HG02885 (cell line): ENCODE measurements around the gene DIS3.
A peak's percentile ranks its signal among the peaks of the same experiment; 100 is the strongest.
"Not testable (repeated sequence)": the region's sequence is repeated elsewhere in the genome, so short reads cannot be mapped to it uniquely, and the experiment has no call there.

Experiments used
- ATAC-seq: cut with Tn5 transposase; IDR thresholded peaks from one replicate; pipeline ENCODE4 v1.9.1; 2021; ENCODE audit warnings: mild to moderate bottlenecking; ENCODE audit not compliant: unreplicated experiment, poor library complexity

Gene DIS3

GRCh38 chr13:72754111-72754510 is 27.6 kb downstream of the DIS3 start:
- ATAC-seq, result no peak

DNA sequence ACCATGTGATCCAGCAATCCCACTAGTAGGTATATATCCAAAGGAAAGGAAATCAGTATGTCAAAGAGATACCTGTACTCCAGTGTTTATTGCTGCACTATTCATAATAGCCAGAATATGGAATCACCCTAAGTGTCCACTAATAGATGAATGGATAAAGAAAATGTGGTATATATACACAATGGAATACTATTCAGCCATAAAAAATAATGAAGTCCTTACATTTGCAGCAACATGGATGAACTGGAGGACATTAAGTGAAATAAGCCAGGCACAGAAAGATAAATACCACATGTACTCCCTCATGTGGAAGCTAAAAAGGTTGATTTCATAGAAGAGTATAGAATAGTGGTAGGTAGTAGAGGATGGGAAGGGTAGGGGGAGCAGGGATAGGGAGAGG is 30.5 kb downstream of the DIS3 start:
- ATAC-seq, result no peak

DNA sequence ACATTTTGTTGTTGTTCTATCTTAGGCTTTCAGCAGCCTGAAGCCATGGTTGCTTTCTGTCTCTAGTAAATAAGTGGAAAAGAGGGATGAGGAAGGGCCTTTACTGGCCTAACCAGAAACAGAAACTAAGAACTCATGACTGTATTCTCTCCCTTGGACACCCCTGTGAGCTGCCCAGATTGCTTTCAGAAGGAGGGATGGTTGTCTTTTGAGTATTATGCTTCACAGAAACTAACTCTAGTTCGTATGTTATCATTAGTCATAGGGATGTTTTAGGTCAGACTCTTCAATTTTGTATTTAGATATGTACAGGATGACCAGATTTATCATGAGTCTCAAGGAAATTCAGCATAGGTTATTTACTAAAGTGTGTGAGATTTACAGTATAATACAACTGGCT is 36.4 kb downstream of the DIS3 start:
- peak; percentile 49 for ATAC-seq

GRCh38 chr13:72740015-72740414 is 41.7 kb downstream of the DIS3 start:
- ATAC-seq, result no peak

- no peak for ATAC-seq
Observed at GRCh38 chr13:72737033-72737432, 44.7 kb downstream of the DIS3 start.

- ATAC-seq, result no peak
Observed at GRCh38 chr13:72728290-72728605, 53.5 kb downstream of the DIS3 start.

- peak; percentile 93 for ATAC-seq
Observed at GRCh38 chr13:72727417-72728289, 54.0 kb downstream of the DIS3 start, which contains the start of the genes BORA and MZT1. TSS of gene BORA (plus strand) at chr13:72727923. CDS start at chr13:72728941, 1,018 bp downstream. TSS of gene MZT1 (minus strand) at chr13:72727629. CDS start at chr13:72727602, 27 bp downstream.

GRCh38 chr13:72726726-72727416 is 54.8 kb downstream of the DIS3 start:
- peak; percentile 30 for ATAC-seq

DNA sequence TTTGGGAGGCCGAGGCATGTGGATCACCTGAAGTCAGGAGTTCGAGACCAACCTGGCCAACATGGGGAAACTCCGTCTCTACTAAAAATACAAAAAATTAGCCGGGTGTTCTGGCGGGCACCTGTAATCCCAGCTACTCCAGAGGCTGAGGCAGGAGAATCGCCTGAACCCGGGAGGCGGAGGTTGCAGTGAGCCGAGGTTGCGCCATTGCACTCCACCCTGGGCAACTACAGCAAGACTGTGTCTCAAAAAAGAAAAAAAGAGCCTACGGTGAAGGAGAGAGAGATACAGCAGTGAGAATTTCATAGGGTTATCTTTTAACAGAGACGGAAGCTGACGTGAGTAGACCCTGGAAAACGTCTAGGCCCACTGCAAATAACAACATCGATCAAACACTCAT is 55.5 kb downstream of the DIS3 start:
- not testable (repeated sequence) for ATAC-seq

DNA sequence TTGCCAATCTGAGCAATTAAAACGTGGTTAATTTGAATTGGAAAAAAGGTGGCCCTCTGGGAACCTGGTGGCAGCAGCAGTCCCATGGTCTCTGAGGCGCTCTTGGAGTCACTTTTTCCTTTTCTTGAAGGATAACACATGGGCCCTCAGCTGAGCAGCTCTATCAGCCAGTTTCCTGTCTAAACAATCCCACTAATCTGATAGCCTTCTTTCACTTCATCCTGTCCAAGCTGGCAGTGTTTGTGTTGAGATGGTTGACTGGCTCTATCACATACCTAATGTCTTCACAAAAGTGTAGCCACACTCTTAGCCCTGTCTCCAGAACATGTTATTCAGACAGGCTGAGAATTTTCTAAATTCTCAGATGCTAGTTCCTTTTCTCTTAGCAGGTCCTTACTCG is 64.9 kb downstream of the DIS3 start:
- ATAC-seq, result no peak
